H9 (cell line): Measurements from ENCODE around the gene HCFC1. TPM values are rescaled to one million over a fixed set of nuclear protein-coding genes. Genes with fewer than 3 reads are reported as not detected.
A peak's percentile ranks its signal among the peaks of the same experiment; 100 is the strongest.

Source experiments
- DNase-seq: peaks from one replicate; pipeline ENCODE4 v3.0.0-alpha.2; 2017
- H2AFZ ChIP-seq: one replicate; pipeline ENCODE4 v1.6.1; 2013; ENCODE audit warnings: mild to moderate bottlenecking, low read length, control low read depth, moderate library complexity
- H2AK5ac ChIP-seq: 2 replicates; pipeline ENCODE4 v1.6.1; 2013; ENCODE audit warnings: low read length, control low read depth, mixed read lengths; ENCODE audit not compliant: insufficient read length
- H2BK120ac ChIP-seq: one replicate; pipeline ENCODE4 v1.6.1; 2013; ENCODE audit warnings: low read depth, mild to moderate bottlenecking, low read length, control low read depth, inconsistent platforms; ENCODE audit not compliant: poor library complexity, severe bottlenecking
- H2BK12ac ChIP-seq: 2 replicates; pipeline ENCODE4 v1.6.1; 2013; ENCODE audit warnings: low read length, control low read depth, mixed read lengths, low read depth; ENCODE audit not compliant: insufficient read length
- H2BK15ac ChIP-seq: 2 replicates; pipeline ENCODE4 v1.6.1; 2013; ENCODE audit warnings: low read depth, low read length, control low read depth
- H2BK20ac ChIP-seq: one replicate; pipeline ENCODE4 v1.6.1; 2013; ENCODE audit warnings: low read depth, mild to moderate bottlenecking, low read length, control low read depth, inconsistent platforms; ENCODE audit not compliant: poor library complexity, severe bottlenecking
- H2BK5ac ChIP-seq: 2 replicates; pipeline ENCODE4 v1.6.1; 2013; ENCODE audit warnings: low read length, control low read depth, mixed read lengths; ENCODE audit not compliant: insufficient read length
- H3K14ac ChIP-seq: 2 replicates; pipeline ENCODE4 v1.6.1; 2013; ENCODE audit warnings: low read length, control low read depth; ENCODE audit not compliant: insufficient read depth
- H3K18ac ChIP-seq: 2 replicates; pipeline ENCODE4 v1.6.1; 2013; ENCODE audit warnings: low read depth, mild to moderate bottlenecking, mixed read lengths, low read length, control low read depth; ENCODE audit not compliant: insufficient read length
- H3K23ac ChIP-seq: 2 replicates; pipeline ENCODE4 v1.6.1; 2013; ENCODE audit warnings: low read length, control low read depth, mixed read lengths, low read depth; ENCODE audit not compliant: insufficient read length
- H3K23me2 ChIP-seq: 2 replicates; pipeline ENCODE4 v1.6.1; 2013; ENCODE audit warnings: low read depth, mild to moderate bottlenecking, mixed read lengths, low read length, control low read depth; ENCODE audit not compliant: insufficient read length, poor library complexity, severe bottlenecking
- H3K27ac ChIP-seq: 2 replicates; pipeline ENCODE4 v1.5.1; 2013; ENCODE audit warnings: low read length, control low read depth, mixed read lengths, low read depth; ENCODE audit not compliant: insufficient read length
- H3K27me3 ChIP-seq: 2 replicates; pipeline ENCODE4 v1.6.1; 2013; ENCODE audit warnings: low read length, control low read depth, inconsistent platforms; ENCODE audit not compliant: insufficient read depth
- H3K4ac ChIP-seq: 2 replicates; pipeline ENCODE4 v1.6.1; 2013; ENCODE audit warnings: low read depth, mild to moderate bottlenecking, control low read depth, inconsistent platforms, low read length, moderate library complexity
- H3K4me1 ChIP-seq: 2 replicates; pipeline ENCODE4 v1.6.1; 2013; ENCODE audit warnings: low read length, control low read depth, inconsistent platforms; ENCODE audit not compliant: insufficient read depth
- H3K4me2 ChIP-seq: 2 replicates; pipeline ENCODE4 v1.6.1; 2013; ENCODE audit warnings: low read length, control low read depth, mixed read lengths; ENCODE audit not compliant: insufficient read length, insufficient read depth
- H3K56ac ChIP-seq: 2 replicates; pipeline ENCODE4 v1.6.1; 2013; ENCODE audit warnings: low read depth, mild to moderate bottlenecking, mixed read lengths, low read length, control low read depth; ENCODE audit not compliant: insufficient read length
- H3K79me1 ChIP-seq: 2 replicates; pipeline ENCODE4 v1.6.1; 2013; ENCODE audit warnings: low read depth, mild to moderate bottlenecking, moderate library complexity, low read length, control low read depth, inconsistent platforms; ENCODE audit not compliant: insufficient read depth, poor library complexity, severe bottlenecking
- H3K79me2 ChIP-seq: 2 replicates; pipeline ENCODE4 v1.6.1; 2013; ENCODE audit warnings: low read length, control low read depth, inconsistent platforms; ENCODE audit not compliant: insufficient read depth
- H3K9ac ChIP-seq: 2 replicates; pipeline ENCODE4 v1.6.1; 2013; ENCODE audit warnings: low read length, control low read depth, mixed read lengths; ENCODE audit not compliant: insufficient read length; ENCODE audit errors: extremely low read depth
- H3K9me3 ChIP-seq: one replicate; pipeline ENCODE4 v1.6.1; 2013; ENCODE audit warnings: low read depth, low read length, inconsistent platforms; ENCODE audit not compliant: control insufficient read depth
- H3T11ph ChIP-seq: one replicate; pipeline ENCODE4 v1.6.1; 2013; ENCODE audit warnings: mild to moderate bottlenecking, low read length, control low read depth, inconsistent platforms
- H4K20me1 ChIP-seq: one replicate; pipeline ENCODE4 v1.6.1; 2013; ENCODE audit not compliant: control insufficient read depth, insufficient read length, insufficient read depth
- H4K5ac ChIP-seq: 2 replicates; pipeline ENCODE4 v1.6.1; 2013; ENCODE audit warnings: low read depth, mild to moderate bottlenecking, mixed read lengths, low read length, control low read depth; ENCODE audit not compliant: insufficient read length
- H4K8ac ChIP-seq: replicated peaks from 2 replicates; pipeline ENCODE4 v1.6.1; 2013; ENCODE audit warnings: low read length, control low read depth, mixed read lengths, low read depth; ENCODE audit not compliant: insufficient read length
- H4K91ac ChIP-seq: 2 replicates; pipeline ENCODE4 v1.6.1; 2013; ENCODE audit warnings: low read depth, mild to moderate bottlenecking, moderate library complexity, mixed read lengths, low read length, control low read depth; ENCODE audit not compliant: insufficient read length
- H3K27ac Mint-ChIP-seq, 3 experiments: 2 replicates in 2 of 3; 3 replicates in 1 of 3; pipeline ENCODE4 v1.8.0; 2020 to 2021; ENCODE audit warnings: mixed read lengths in 3 of 3, mild to moderate bottlenecking in 1 of 3, moderate library complexity in 1 of 3
- H3K27me3 Mint-ChIP-seq: 2 replicates; pipeline ENCODE4 v1.8.0; 2021; ENCODE audit warnings: low read depth, mild to moderate bottlenecking, moderate library complexity, mixed read lengths
- H3K36me3 Mint-ChIP-seq, 3 experiments: 2 replicates in 2 of 3; 3 replicates in 1 of 3; pipeline ENCODE4 v1.8.0; 2020 to 2021; ENCODE audit warnings: low read depth in 3 of 3, mixed read lengths in 3 of 3; ENCODE audit not compliant: insufficient read depth in 1 of 3
- H3K4me1 Mint-ChIP-seq, 2 experiments: 2 replicates each; pipeline ENCODE4 v1.8.0; 2020; ENCODE audit warnings: mixed read lengths in 2 of 2
- H3K4me3 Mint-ChIP-seq, 2 experiments: 2 replicates in 1 of 2; 3 replicates in 1 of 2; pipeline ENCODE4 v1.8.0; 2020 to 2021; ENCODE audit warnings: mild to moderate bottlenecking in 2 of 2, mixed read lengths in 2 of 2, moderate library complexity in 1 of 2
- H3K9me3 Mint-ChIP-seq, 2 experiments: 2 replicates in 1 of 2; 3 replicates in 1 of 2; pipeline ENCODE4 v1.8.0; 2020; ENCODE audit warnings: mild to moderate bottlenecking in 2 of 2, mixed read lengths in 2 of 2, moderate library complexity in 1 of 2
- CTCF ChIP-seq: fragments of 200-600 bp; sonication (generic); conservative IDR thresholded peaks from 3 replicates; pipeline ENCODE4 v1.8.0; 2021; ENCODE audit warnings: antibody characterized with exemption, mild to moderate bottlenecking
- WGBS: extraction: QIAGEN DNeasy Blood & Tissue Kit; methylation state at CpG from one replicate; pipeline ENCODE4 v1.1.7; 2013; ENCODE audit warnings: missing lambda C conversion rate, low lambda C conversion rate, mixed read lengths; ENCODE audit not compliant: insufficient read length; ENCODE audit errors: extremely low coverage; 5-methylcytosine and 5-hydroxymethylcytosine counted together
- total RNA-seq: library from RNA; stranded (reverse); gene quantifications from 2 replicates; pipeline ENCODE4 v1.2.1, GENCODE V29; 2021

HCFC1 gene
- total RNA-seq, 1 experiment from 2014 or later: 144 TPM

GRCh38 chrX:153966283-153966688 lies 5.3 kb downstream of the HCFC1 start:
- H2BK120ac ChIP-seq: no peak overlapping the region
- no peak overlapping the region for H4K91ac ChIP-seq
- H2AFZ ChIP-seq: no peak overlapping the region
- no peak overlapping the region for H2BK12ac ChIP-seq
- no peak overlapping the region for H2BK15ac ChIP-seq
- Mint-ChIP-seq H3K4me1 (peaks cover 29 to 38% of the 10 kb centered on the region in 2 experiments), H3K9me3 (peaks cover 0 to 3% of the 10 kb centered on the region in 2 experiments; a peak in 1 of 5 replicates), H3K4me3 (peak overlapping the region in 1 of 2 experiments; percentile 53; a peak in 2 of 5 replicates), H3K36me3 (peaks cover 27 to 60% (median 43%) of the 10 kb centered on the region in 3 experiments), H3K27ac (peak overlapping the region; percentile 62 to 90 (median 90)), H3K27me3 (peaks cover 1% of the 10 kb centered on the region; the same call in 1 of the 2 replicates)
- H3K4ac ChIP-seq: no peak overlapping the region
- H3K79me1 ChIP-seq: peaks cover 5% of the 10 kb centered on the region
- no CpG with 5 or more reads among the region's 15 CpGs for WGBS
- no peaks in the 10 kb centered on the region for H3K9me3 ChIP-seq
- H2AK5ac ChIP-seq: no peak overlapping the region
- DNase-seq: no peak
- no peak overlapping the region for H2BK20ac ChIP-seq
- peaks cover 4% of the 10 kb centered on the region; the same call in 1 of the 2 replicates for H3K4me1 ChIP-seq
- no peak overlapping the region for H3K18ac ChIP-seq
- H4K20me1 ChIP-seq: no peaks in the 10 kb centered on the region
- H4K5ac ChIP-seq: no peak overlapping the region
- H3K27ac ChIP-seq: no peak overlapping the region
- TF ChIP-seq CTCF: no peak
- no peak overlapping the region for H3K23ac ChIP-seq
- H4K8ac ChIP-seq: no peak overlapping the region
- H3K4me2 ChIP-seq: no peak overlapping the region
- no peak overlapping the region for H3K14ac ChIP-seq
- no peaks in the 10 kb centered on the region for H3K27me3 ChIP-seq
- H2BK5ac ChIP-seq: no peak overlapping the region
- H3K23me2 ChIP-seq: peaks cover 13% of the 10 kb centered on the region
- no peak overlapping the region for H3T11ph ChIP-seq
- H3K9ac ChIP-seq: no peak overlapping the region
- peaks cover 50% of the 10 kb centered on the region; the same call in 1 of the 2 replicates for H3K79me2 ChIP-seq
- no peak overlapping the region for H3K56ac ChIP-seq
